GM12878 (cell line): ENCODE measurements around the gene TMEM52. TPM values are rescaled to one million over a fixed set of nuclear protein-coding genes. Genes with fewer than 3 reads are reported as not detected.

Experiments
- ATAC-seq: fragments of 200-7000 bp; cut with Tn5 transposase; 3 replicates; pipeline ENCODE4 v1.9.1; 2020; ENCODE audit warnings: mild to moderate bottlenecking, moderate library complexity
- BruUV-seq: library from RNA; stranded (reverse); fragments of 400-500 nt; replicated peaks from 2 replicates; lab custom pipeline; 2021; lab: Mats Ljungman, UMichigan
- CTCF ChIA-PET: fragments of 300-600 bp; sonication (Branson Sonifier 250); formaldehyde crosslinking; extraction: SDS; loops from one replicate; lab custom pipeline; 2021; ENCODE audit warnings: inconsistent platforms; lab: Yijun Ruan, JAX
- POLR2A ChIA-PET: fragments of 350-600 bp; formaldehyde crosslinking; extraction: SDS; loops from one replicate; lab custom pipeline; 2021; ENCODE audit warnings: inconsistent platforms; lab: Charles Lee
- RAD21 ChIA-PET: fragments of 300-600 bp; sonication (Branson Sonifier 250); formaldehyde crosslinking; loops from one replicate; lab custom pipeline; 2023; ENCODE audit warnings: antibody characterized with exemption; ENCODE audit not compliant: unreplicated experiment; lab: Charles Lee
- SMC1A ChIA-PET: fragments of 300-600 bp; sonication (Branson Sonifier 250); formaldehyde crosslinking; loops from one replicate; lab custom pipeline; 2023; ENCODE audit not compliant: unreplicated experiment, uncharacterized antibody; lab: Charles Lee
- DNase-seq: peaks from one replicate; pipeline ENCODE4 v3.0.0-alpha.2; 2011; ENCODE audit warnings: low read depth, low spot score
- FAIRE-seq: peaks from 3 replicates; lab custom pipeline; 2011; peaks lifted over from hg19 to GRCh38; lab: Jason Lieb, UNC
- H2AFZ ChIP-seq: 2 replicates; pipeline ENCODE4 v1.6.0; 2011; ENCODE audit warnings: low read depth, low read length, control low read depth; ENCODE audit not compliant: control insufficient read depth
- H3K27ac ChIP-seq: 2 replicates; pipeline ENCODE4 v1.5.1; 2011; ENCODE audit warnings: control low read depth; ENCODE audit not compliant: control insufficient read depth, insufficient read depth
- H3K27me3 ChIP-seq, 2 experiments: replicated peaks in 1 of 2; 2 replicates each; pipeline versions ENCODE4 v1.6.0 to v1.6.1; 2011; ENCODE audit warnings: low read length in 1 of 2; ENCODE audit not compliant: control insufficient read depth in 2 of 2, insufficient read depth in 2 of 2
- H3K36me3 ChIP-seq, 2 experiments: 2 replicates each; pipeline ENCODE4 v1.5.1; 2011; ENCODE audit warnings: low read length in 1 of 2; ENCODE audit not compliant: control insufficient read depth in 2 of 2, insufficient read depth in 2 of 2
- H3K4me1 ChIP-seq: 2 replicates; pipeline ENCODE4 v1.6.1; 2011; ENCODE audit warnings: mild to moderate bottlenecking, low read length, moderate library complexity, mixed read lengths; ENCODE audit not compliant: control insufficient read depth, insufficient read depth
- H3K4me2 ChIP-seq: 2 replicates; pipeline ENCODE4 v1.6.0; 2011; ENCODE audit warnings: control low read depth; ENCODE audit not compliant: control insufficient read depth, insufficient read depth
- H3K4me3 ChIP-seq: fragments of 200-600 bp; sonication (generic); 2 replicates; pipeline ENCODE4 v1.5.1; 2016
- H3K79me2 ChIP-seq: 2 replicates; pipeline ENCODE4 v1.6.0; 2011; ENCODE audit warnings: low read length; ENCODE audit not compliant: control insufficient read depth, insufficient read depth
- H3K9ac ChIP-seq: 2 replicates; pipeline ENCODE4 v1.8.0; 2011; ENCODE audit warnings: low read length, control low read depth, mixed read lengths; ENCODE audit not compliant: control insufficient read depth, insufficient read depth
- H3K9me3 ChIP-seq: replicated peaks from 3 replicates; pipeline ENCODE4 v1.5.1; 2011; ENCODE audit warnings: mild to moderate bottlenecking, low read length; ENCODE audit not compliant: control insufficient read depth, insufficient read depth
- H4K20me1 ChIP-seq: 2 replicates; pipeline ENCODE4 v1.6.0; 2011; ENCODE audit not compliant: control insufficient read depth, insufficient read depth
- BMI1 ChIP-seq: fragments of 450-650 bp; IDR thresholded peaks from 2 replicates; pipeline ENCODE4 v1.6.1; 2016; ENCODE audit warnings: mild to moderate bottlenecking, moderate library complexity, borderline replicate concordance
- CREB1 ChIP-seq: IDR thresholded peaks from 2 replicates; pipeline ENCODE4 v1.6.1; 2012; ENCODE audit warnings: low read depth, mild to moderate bottlenecking, inconsistent platforms
- EP300 ChIP-seq, 2 experiments: fragments of 150-350 bp in 1 of 2; IDR thresholded peaks; 2 replicates each; pipeline ENCODE4 v1.6.1; 2011 to 2012; ENCODE audit warnings: low read depth in 2 of 2, low read length in 2 of 2, borderline replicate concordance in 1 of 2, improper control_type of control experiment in 1 of 2, inconsistent platforms in 1 of 2; ENCODE audit not compliant: control insufficient read depth in 1 of 2
- HCFC1 ChIP-seq: fragments of 150-350 bp; IDR thresholded peaks from 2 replicates; pipeline ENCODE4 v1.6.1; 2014; ENCODE audit warnings: low read length
- HDAC2 ChIP-seq: fragments of 200-600 bp; sonication (generic); IDR thresholded peaks from 2 replicates; pipeline ENCODE4 v1.6.1; 2017
- JUND ChIP-seq: IDR thresholded peaks from 2 replicates; pipeline ENCODE4 v1.6.1; 2012; ENCODE audit warnings: low read depth, mild to moderate bottlenecking, low read length, improper control_type of control experiment, moderate library complexity
- NFXL1 ChIP-seq: fragments of 450-650 bp; IDR thresholded peaks from 2 replicates; pipeline ENCODE4 v1.6.1; 2017; ENCODE audit warnings: antibody characterized with exemption, mild to moderate bottlenecking, borderline replicate concordance
- NFYB ChIP-seq: IDR thresholded peaks from 2 replicates; pipeline ENCODE4 v1.6.1; 2011; ENCODE audit warnings: low read depth, mild to moderate bottlenecking, low read length, improper control_type of control experiment, moderate library complexity; ENCODE audit not compliant: insufficient read depth
- NR2C2 ChIP-seq: IDR thresholded peaks from 2 replicates; pipeline ENCODE4 v1.6.1; 2011; ENCODE audit warnings: borderline replicate concordance, low read depth; ENCODE audit not compliant: control insufficient read depth, insufficient read length
- POLR2AphosphoS5 ChIP-seq: IDR thresholded peaks from 2 replicates; pipeline ENCODE4 v1.6.1; 2011; ENCODE audit warnings: mild to moderate bottlenecking, low read length, inconsistent platforms
- POU2F2 ChIP-seq: IDR thresholded peaks from 3 replicates; pipeline ENCODE4 v1.6.1; 2011; ENCODE audit warnings: low read depth, mild to moderate bottlenecking, low read length, borderline replicate concordance
- RAD21 ChIP-seq: IDR thresholded peaks from 2 replicates; pipeline ENCODE4 v1.6.1; 2011; ENCODE audit warnings: mild to moderate bottlenecking, low read depth, low read length, moderate library complexity; ENCODE audit not compliant: insufficient read depth
- RAD51 ChIP-seq: fragments of 450-650 bp; IDR thresholded peaks from 2 replicates; pipeline ENCODE4 v1.6.1; 2016; ENCODE audit warnings: moderate library complexity, mild to moderate bottlenecking, inconsistent platforms
- SMAD1 ChIP-seq: fragments of 450-650 bp; IDR thresholded peaks from 2 replicates; pipeline ENCODE4 v1.6.1; 2018; ENCODE audit warnings: mild to moderate bottlenecking, low read depth; ENCODE audit not compliant: partially characterized antibody
- SMARCA5 ChIP-seq: fragments of 450-650 bp; IDR thresholded peaks from 2 replicates; pipeline ENCODE4 v1.6.1; 2017; ENCODE audit warnings: mild to moderate bottlenecking
- STAT1 ChIP-seq: fragments of 450-650 bp; conservative IDR thresholded peaks from 2 replicates; pipeline ENCODE4 v1.6.1; 2014; ENCODE audit warnings: antibody characterized with exemption, mild to moderate bottlenecking
- TAF1 ChIP-seq: IDR thresholded peaks from 2 replicates; pipeline ENCODE4 v1.6.1; 2011; ENCODE audit warnings: mild to moderate bottlenecking, low read depth, low read length, borderline replicate concordance
- ZNF384 ChIP-seq: IDR thresholded peaks from 2 replicates; pipeline ENCODE4 v1.6.1; 2012; ENCODE audit warnings: low read depth, mild to moderate bottlenecking, low read length, improper control_type of control experiment, borderline replicate concordance
- WGBS: methylation state at CpG from one replicate; pipeline ENCODE4 v1.1.6; 2016; ENCODE audit warnings: low lambda C conversion rate; ENCODE audit not compliant: insufficient replicate concordance, insufficient coverage; ENCODE audit errors: missing lambda C conversion rate; 5-methylcytosine and 5-hydroxymethylcytosine counted together
- in situ Hi-C: fragments of 300-500 bp; cut with MboI; formaldehyde crosslinking; loops from 9 replicates; pipeline ENCODE4 v1.14.3; 2018; ENCODE audit warnings: mixed read lengths
- intact Hi-C: fragments of 100-400 bp; cut with micrococcal nuclease; formaldehyde crosslinking; loops from one replicate; pipeline ENCODE4 v1.14.2; 2022; ENCODE audit not compliant: unreplicated experiment
- polyA plus RNA-seq, 11 experiments: library from polyadenylated mRNA; depleted of rRNA in 4 of 11; unstranded in 6 of 11; stranded (reverse) in 5 of 11; fragments of >200 nt; fragmentation: Nextera tagmentation in 4 of 11; fragmentation: Illumina TruSeq in 1 of 11; extraction: Ambion mirVana in 4 of 11; extraction: Trizol in 1 of 11; gene quantifications; 1 replicate in 1 of 11; 2 replicates in 10 of 11; pipeline versions ENCODE4 v1.2.1 to v1.2.3, GENCODE V29; 2011 to 2016; ENCODE audit warnings: inconsistent platforms in 2 of 11, missing spikeins in 2 of 11, low read depth in 1 of 11
- total RNA-seq, 4 experiments: library from RNA; depleted of rRNA in 3 of 4; stranded (reverse); fragments of >200 nt in 3 of 4; fragmentation: Illumina TruSeq in 1 of 4; extraction: Trizol in 1 of 4; gene quantifications; 2 replicates each; pipeline versions ENCODE4 v1.2.1 to v1.2.3, GENCODE V29; 2013 to 2021
- TF ChIP-seq, protein P1 (sequence below), 3 experiments: IDR thresholded peaks in 2 of 3; conservative IDR thresholded peaks in 1 of 3; 2 replicates each; pipeline ENCODE4 v1.5.1; 2011; ENCODE audit warnings: low read depth in 3 of 3, low read length in 3 of 3, mild to moderate bottlenecking in 3 of 3, control low read depth in 2 of 3, moderate library complexity in 2 of 3, inconsistent platforms in 1 of 3, mixed read lengths in 1 of 3; ENCODE audit not compliant: control insufficient read depth in 2 of 3, insufficient read depth in 1 of 3; ENCODE audit errors: extremely low read depth in 1 of 3
- TF ChIP-seq, protein P2 (sequence below): fragments of 450-650 bp; IDR thresholded peaks from 2 replicates; pipeline ENCODE4 v1.6.1; 2018; ENCODE audit warnings: borderline replicate concordance, mild to moderate bottlenecking; ENCODE audit not compliant: partially characterized antibody

TMEM52 gene
- total and polyA plus RNA-seq, 10 of the 15 experiments (the other 5 are each of a cell fraction or from before 2014, with no cell fraction given), result 0.17 to 0.33 (median 0.24) TPM; not detected in 7

- TF ChIP-seq NFYB (no peak), BMI1 (no peak), ZNF384 (no peak), CREB1 (no peak), JUND (no peak), EP300 (IDR thresholded peaks at IDR 0.05; ENCODE audit: borderline replicate concordance in 1 of 2, control insufficient read depth in 1 of 2, low read depth in 2 of 2, low read length in 2 of 2) (no peak), POLR2AphosphoS5 (no peak), NR2C2 (no peak), HCFC1 (no peak), NFXL1 (no peak), HDAC2 (no peak)
- TF ChIP-seq, protein P1, sequence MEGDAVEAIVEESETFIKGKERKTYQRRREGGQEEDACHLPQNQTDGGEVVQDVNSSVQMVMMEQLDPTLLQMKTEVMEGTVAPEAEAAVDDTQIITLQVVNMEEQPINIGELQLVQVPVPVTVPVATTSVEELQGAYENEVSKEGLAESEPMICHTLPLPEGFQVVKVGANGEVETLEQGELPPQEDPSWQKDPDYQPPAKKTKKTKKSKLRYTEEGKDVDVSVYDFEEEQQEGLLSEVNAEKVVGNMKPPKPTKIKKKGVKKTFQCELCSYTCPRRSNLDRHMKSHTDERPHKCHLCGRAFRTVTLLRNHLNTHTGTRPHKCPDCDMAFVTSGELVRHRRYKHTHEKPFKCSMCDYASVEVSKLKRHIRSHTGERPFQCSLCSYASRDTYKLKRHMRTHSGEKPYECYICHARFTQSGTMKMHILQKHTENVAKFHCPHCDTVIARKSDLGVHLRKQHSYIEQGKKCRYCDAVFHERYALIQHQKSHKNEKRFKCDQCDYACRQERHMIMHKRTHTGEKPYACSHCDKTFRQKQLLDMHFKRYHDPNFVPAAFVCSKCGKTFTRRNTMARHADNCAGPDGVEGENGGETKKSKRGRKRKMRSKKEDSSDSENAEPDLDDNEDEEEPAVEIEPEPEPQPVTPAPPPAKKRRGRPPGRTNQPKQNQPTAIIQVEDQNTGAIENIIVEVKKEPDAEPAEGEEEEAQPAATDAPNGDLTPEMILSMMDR (IDR thresholded peaks at IDR 0.05 in 2 of 3, conservative IDR thresholded peaks at IDR 0.05 in 1 of 3; ENCODE audit: control insufficient read depth in 2 of 3, extremely low read depth in 1 of 3, insufficient read depth in 1 of 3, low read depth in 3 of 3, low read length in 3 of 3), result no peak
These were observed 29.7 kb upstream of the TMEM52 start (continued) for GRCh38 chr1:1948783-1949182.

- RAD21 ChIA-PET, result no interaction called here
- POLR2A ChIA-PET, result no interaction called here
- no TSS peak for BruUV-seq
- Histone ChIP-seq H3K27ac (no peak overlapping the region), H3K79me2 (no peaks in the 10 kb centered on the region), H4K20me1 (no peaks in the 10 kb centered on the region), H3K4me3 (no peak overlapping the region), H3K4me2 (no peak overlapping the region), H3K9ac (no peak overlapping the region), H2AFZ (no peak overlapping the region), H3K36me3 (no peaks in the 10 kb centered on the region), H3K9me3 (no peaks in the 10 kb centered on the region), H3K4me1 (no peaks in the 10 kb centered on the region), H3K27me3 (no peaks in the 10 kb centered on the region)
- CTCF ChIA-PET, result no interaction called here
- intact Hi-C loops (no loop called here), in situ Hi-C loops (no loop called here)
- WGBS, result 17% methylated on average over 14 of the region's 14 CpGs
- SMC1A ChIA-PET, result interaction anchor here (1.3 kb wide), 1 partner anchor 97 kb away, joined by 3 read pairs; no protein-coding TSS in a partner anchor
- no peak for DNase-seq
- no peak for FAIRE-seq
- no peak for ATAC-seq
- TF ChIP-seq TAF1 (no peak), RAD51 (no peak), SMAD1 (no peak), RAD21 (no peak), SMARCA5 (no peak), STAT1 (no peak), POU2F2 (no peak)
- TF ChIP-seq, protein P2, sequence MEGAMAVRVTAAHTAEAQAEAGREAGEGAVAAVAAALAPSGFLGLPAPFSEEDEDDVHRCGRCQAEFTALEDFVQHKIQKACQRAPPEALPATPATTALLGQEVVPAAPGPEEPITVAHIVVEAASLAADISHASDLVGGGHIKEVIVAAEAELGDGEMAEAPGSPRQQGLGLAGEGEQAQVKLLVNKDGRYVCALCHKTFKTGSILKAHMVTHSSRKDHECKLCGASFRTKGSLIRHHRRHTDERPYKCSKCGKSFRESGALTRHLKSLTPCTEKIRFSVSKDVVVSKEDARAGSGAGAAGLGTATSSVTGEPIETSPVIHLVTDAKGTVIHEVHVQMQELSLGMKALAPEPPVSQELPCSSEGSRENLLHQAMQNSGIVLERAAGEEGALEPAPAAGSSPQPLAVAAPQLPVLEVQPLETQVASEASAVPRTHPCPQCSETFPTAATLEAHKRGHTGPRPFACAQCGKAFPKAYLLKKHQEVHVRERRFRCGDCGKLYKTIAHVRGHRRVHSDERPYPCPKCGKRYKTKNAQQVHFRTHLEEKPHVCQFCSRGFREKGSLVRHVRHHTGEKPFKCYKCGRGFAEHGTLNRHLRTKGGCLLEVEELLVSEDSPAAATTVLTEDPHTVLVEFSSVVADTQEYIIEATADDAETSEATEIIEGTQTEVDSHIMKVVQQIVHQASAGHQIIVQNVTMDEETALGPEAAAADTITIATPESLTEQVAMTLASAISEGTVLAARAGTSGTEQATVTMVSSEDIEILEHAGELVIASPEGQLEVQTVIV, result no peak
These were observed 28.4 kb upstream of the TMEM52 start for GRCh38 chr1:1947493-1947892.
